HEK293T (cell line): ENCODE results near the gene GMDS.

Source experiments
- CTCF ChIA-PET: fragments of 350-600 bp; formaldehyde crosslinking; extraction: SDS; loops from one replicate; lab custom pipeline; 2021; ENCODE audit warnings: antibody characterized with exemption, inconsistent platforms; lab: Yijun Ruan, JAX
- POLR2A ChIA-PET: fragments of 350-600 bp; formaldehyde crosslinking; extraction: SDS; loops from one replicate; lab custom pipeline; 2020; ENCODE audit warnings: antibody characterized with exemption, inconsistent platforms; lab: Yijun Ruan, JAX
- DNase-seq: peaks from one replicate; pipeline ENCODE4 v3.0.0; 2012; ENCODE audit warnings: mixed read lengths; ENCODE audit errors: extremely low spot score
- ARNT ChIP-seq: fragments of 450-650 bp; IDR thresholded peaks from 2 replicates; pipeline ENCODE4 v1.6.1; 2017; ENCODE audit warnings: mild to moderate bottlenecking
- BHLHE40 ChIP-seq: fragments of 450-650 bp; IDR thresholded peaks from 2 replicates; pipeline ENCODE4 v1.6.1; 2016; ENCODE audit warnings: mild to moderate bottlenecking, moderate library complexity, borderline replicate concordance
- CTBP1 ChIP-seq: fragments of 450-650 bp; IDR thresholded peaks from 2 replicates; pipeline ENCODE4 v1.6.1; 2016; ENCODE audit warnings: borderline replicate concordance
- ELF4 ChIP-seq: fragments of 450-650 bp; IDR thresholded peaks from 2 replicates; pipeline ENCODE4 v1.6.1; 2017; ENCODE audit warnings: antibody characterized with exemption
- FOXA1 ChIP-seq: fragments of 450-650 bp; IDR thresholded peaks from 2 replicates; pipeline ENCODE4 v1.6.1; 2016; ENCODE audit warnings: mild to moderate bottlenecking
- FOXK2 ChIP-seq: fragments of 450-650 bp; IDR thresholded peaks from 2 replicates; pipeline ENCODE4 v1.6.1; 2016; ENCODE audit warnings: mild to moderate bottlenecking
- FOXM1 ChIP-seq: fragments of 450-650 bp; IDR thresholded peaks from 2 replicates; pipeline ENCODE4 v1.6.1; 2017; ENCODE audit warnings: mild to moderate bottlenecking, borderline replicate concordance
- HDGF ChIP-seq: fragments of 450-650 bp; IDR thresholded peaks from 2 replicates; pipeline ENCODE4 v1.6.1; 2017; ENCODE audit warnings: antibody characterized with exemption, borderline replicate concordance
- L3MBTL2 ChIP-seq: fragments of 450-650 bp; conservative IDR thresholded peaks from 2 replicates; pipeline ENCODE4 v1.6.1; 2016; ENCODE audit warnings: mild to moderate bottlenecking
- NFRKB ChIP-seq: fragments of 450-650 bp; IDR thresholded peaks from 2 replicates; pipeline ENCODE4 v1.6.1; 2016; ENCODE audit warnings: mild to moderate bottlenecking, moderate library complexity
- SP1 ChIP-seq: fragments of 450-650 bp; IDR thresholded peaks from 2 replicates; pipeline ENCODE4 v1.6.1; 2017
- SUZ12 ChIP-seq: fragments of 450-650 bp; IDR thresholded peaks from 2 replicates; pipeline ENCODE4 v1.6.1; 2016; ENCODE audit warnings: mild to moderate bottlenecking
- TARDBP ChIP-seq: fragments of 450-650 bp; IDR thresholded peaks from 2 replicates; pipeline ENCODE4 v1.6.1; 2016
- ZNF384 ChIP-seq: fragments of 450-650 bp; IDR thresholded peaks from 2 replicates; pipeline ENCODE4 v1.6.1; 2016
- TF ChIP-seq, protein P1 (sequence below): fragments of 450-650 bp; IDR thresholded peaks from 2 replicates; pipeline ENCODE4 v1.6.1; 2016

Gene GMDS

DNA sequence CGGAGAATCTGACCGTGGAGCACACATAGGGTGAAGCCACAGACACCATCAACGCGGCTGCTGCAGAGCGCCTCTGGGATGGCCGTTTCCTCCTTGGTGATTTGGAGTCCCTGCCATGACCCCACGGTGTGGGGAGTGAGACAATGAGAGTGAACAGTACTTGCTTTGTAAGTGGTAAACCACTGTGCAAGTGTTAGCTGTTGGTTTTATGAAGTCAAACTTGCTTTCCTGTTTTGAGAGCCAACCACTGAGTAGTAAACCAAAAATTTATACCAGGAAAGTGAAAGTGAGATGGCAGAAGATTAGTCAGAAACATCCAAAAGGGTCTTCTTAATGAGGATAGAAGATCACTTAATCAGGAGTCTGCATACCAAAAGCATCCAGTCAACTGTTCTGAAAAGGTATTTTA, 475.0 kb downstream of the GMDS start:
- DNase-seq, result no peak
- CTCF ChIA-PET, result interaction anchor here (0.5 to 0.7 kb wide), 3 partner anchors 44 to 427 kb away, joined by 3 to 4 read pairs (median 3); no protein-coding TSS in a partner anchor
- no peak for TF ChIP-seq BHLHE40
- no peak for TF ChIP-seq ELF4
- no peak for TF ChIP-seq FOXM1
- TF ChIP-seq ARNT, result no peak
- no peak for TF ChIP-seq NFRKB
- no peak for TF ChIP-seq L3MBTL2
- TF ChIP-seq SP1, result no peak
- TF ChIP-seq, protein P1, sequence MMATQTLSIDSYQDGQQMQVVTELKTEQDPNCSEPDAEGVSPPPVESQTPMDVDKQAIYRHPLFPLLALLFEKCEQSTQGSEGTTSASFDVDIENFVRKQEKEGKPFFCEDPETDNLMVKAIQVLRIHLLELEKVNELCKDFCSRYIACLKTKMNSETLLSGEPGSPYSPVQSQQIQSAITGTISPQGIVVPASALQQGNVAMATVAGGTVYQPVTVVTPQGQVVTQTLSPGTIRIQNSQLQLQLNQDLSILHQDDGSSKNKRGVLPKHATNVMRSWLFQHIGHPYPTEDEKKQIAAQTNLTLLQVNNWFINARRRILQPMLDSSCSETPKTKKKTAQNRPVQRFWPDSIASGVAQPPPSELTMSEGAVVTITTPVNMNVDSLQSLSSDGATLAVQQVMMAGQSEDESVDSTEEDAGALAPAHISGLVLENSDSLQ, result no peak
- no peak for TF ChIP-seq ZNF384
- POLR2A ChIA-PET, result no interaction called here

DNA sequence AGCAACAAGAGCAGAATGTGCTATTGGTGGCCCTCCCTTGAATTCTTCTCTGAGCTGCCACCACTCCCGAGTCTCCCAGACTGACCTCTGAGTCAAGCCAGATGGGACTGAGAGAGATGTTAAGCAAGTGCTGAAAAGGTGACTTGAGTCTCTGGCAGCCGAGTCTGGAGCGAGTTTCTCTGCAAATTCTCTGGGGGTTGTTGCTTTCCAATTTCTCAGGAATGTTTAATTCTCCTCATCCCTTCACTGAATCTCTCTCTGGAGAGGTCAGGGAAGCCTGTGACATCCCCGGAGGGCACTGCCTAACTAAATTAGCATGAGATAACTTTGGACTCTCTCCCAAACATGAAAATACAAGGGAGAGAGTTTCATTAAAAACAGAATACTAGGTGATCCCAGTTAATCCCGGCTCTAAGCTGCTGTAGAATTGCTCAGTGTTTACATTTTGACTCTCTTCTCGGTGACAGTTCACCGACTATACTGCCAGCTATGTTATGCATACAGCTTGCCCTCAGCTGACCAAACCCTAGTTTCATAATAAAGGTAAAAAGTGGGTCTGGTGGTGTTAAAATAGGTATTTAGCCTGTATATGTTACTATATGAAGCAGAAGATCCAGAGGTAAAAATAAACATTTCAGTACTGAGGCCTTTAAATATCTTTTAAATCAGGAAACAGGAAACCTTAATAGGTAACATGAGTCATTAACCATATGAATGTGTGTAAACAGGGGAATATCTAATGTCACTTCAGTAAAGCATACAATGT, 477.7 kb downstream of the GMDS start:
- CTCF ChIA-PET, result no interaction called here
- TF ChIP-seq SUZ12, result no peak
- POLR2A ChIA-PET, result interaction anchor here (0.8 to 1.1 kb wide), 2 partner anchors 66 to 161 kb away, joined by 3 read pairs; no protein-coding TSS in a partner anchor
- no peak for DNase-seq

DNA sequence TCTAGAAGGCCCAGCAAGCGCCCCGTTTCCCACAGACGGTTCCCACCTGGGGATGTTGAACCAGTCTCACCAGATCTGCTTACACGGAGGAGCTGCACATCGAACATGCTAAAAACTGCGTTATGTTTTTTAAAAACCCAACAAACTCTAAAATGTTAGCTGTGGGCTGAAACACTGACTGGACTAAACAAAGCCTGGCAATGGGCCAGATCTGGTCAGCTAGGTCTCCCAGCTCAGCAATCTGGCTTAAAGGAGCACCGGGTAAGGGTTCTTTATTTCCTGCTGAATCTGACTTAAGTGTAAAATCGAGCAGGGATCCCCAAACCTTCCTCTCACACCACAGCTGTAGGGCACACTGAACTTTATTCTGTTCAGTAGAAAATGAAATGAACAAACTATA, 478.8 kb downstream of the GMDS start:
- ChIA-PET POLR2A (interaction anchor here (0.8 to 0.9 kb wide), 2 partner anchors 65 to 72 kb away, joined by 3 read pairs; no protein-coding TSS in a partner anchor), CTCF (interaction anchor here (0.6 to 1.0 kb wide), 2 partner anchors 10 to 90 kb away, joined by 3 to 4 read pairs; no protein-coding TSS in a partner anchor)
- no peak for TF ChIP-seq HDGF
- TF ChIP-seq BHLHE40, result no peak
- TF ChIP-seq FOXK2, result no peak
- no peak for TF ChIP-seq FOXM1
- no peak for TF ChIP-seq FOXA1
- TF ChIP-seq, protein P1, result no peak
- TF ChIP-seq ARNT, result no peak
- TF ChIP-seq CTBP1, result no peak
- no peak for TF ChIP-seq ELF4
- no peak for TF ChIP-seq L3MBTL2
- TF ChIP-seq SP1, result no peak
- no peak for TF ChIP-seq NFRKB
- no peak for DNase-seq

GRCh38 chr6:1765160-1765903, 480.1 kb downstream of the GMDS start:
- DNase-seq, result no peak
- POLR2A ChIA-PET, result no interaction called here

DNA sequence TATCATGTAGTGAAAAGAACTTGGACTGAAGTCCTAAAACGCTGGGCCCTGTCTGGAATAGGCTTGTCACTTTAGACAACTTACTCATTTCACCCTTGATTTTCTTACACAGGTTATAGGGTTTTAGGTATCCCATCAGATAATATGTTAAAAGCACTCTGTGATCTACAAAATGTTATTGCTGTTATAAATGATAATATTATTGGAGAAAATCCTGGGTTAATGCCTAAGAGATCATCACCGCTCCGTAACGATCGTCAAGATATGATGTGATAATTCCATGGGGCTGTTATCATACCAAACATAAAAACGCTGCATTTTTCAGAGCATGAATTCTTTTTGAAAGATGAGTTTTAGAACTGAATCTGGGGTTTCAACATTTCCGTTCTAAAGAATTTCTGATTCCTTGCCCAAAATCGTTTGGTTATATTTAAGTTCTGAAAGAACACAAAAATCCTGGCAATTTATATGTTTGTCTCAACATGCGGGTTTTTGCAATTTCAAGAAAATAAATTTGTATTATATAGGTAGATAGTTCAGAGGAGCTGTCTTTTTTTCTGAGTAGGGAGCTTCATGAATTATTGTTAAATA, 480.9 kb downstream of the GMDS start:
- CTCF ChIA-PET, result interaction anchor here (0.7 to 0.9 kb wide), 2 partner anchors 23 to 30 kb away, joined by 3 to 7 read pairs; no protein-coding TSS in a partner anchor
- POLR2A ChIA-PET, result no interaction called here
- DNase-seq, result no peak
- TF ChIP-seq, protein P1, result no peak
- no peak for TF ChIP-seq SUZ12
- no peak for TF ChIP-seq BHLHE40
- TF ChIP-seq L3MBTL2, result no peak

More at GRCh38 chr6:1765160-1765903, 480.1 kb downstream of the GMDS start:
- CTCF ChIA-PET, result no interaction called here
- TF ChIP-seq FOXM1 (no peak), TARDBP (no peak), ARNT (no peak), SUZ12 (no peak), L3MBTL2 (no peak), FOXK2 (no peak), FOXA1 (no peak), NFRKB (no peak), ELF4 (no peak), ZNF384 (no peak), SP1 (no peak), BHLHE40 (no peak), HDGF (no peak)
- TF ChIP-seq, protein P1, result no peak
